PC-3 (cell line): Measurements from ENCODE around the gene CCDC197. TPM values are rescaled to one million over a fixed set of nuclear protein-coding genes. Genes with fewer than 3 reads are reported as not detected.

Source experiments
- ATAC-seq: fragments of 200-7000 bp; cut with Tn5 transposase; 2 replicates; pipeline ENCODE4 v1.9.1; 2020; ENCODE audit warnings: mild to moderate bottlenecking, moderate library complexity
- BruUV-seq: library from RNA; stranded (reverse); fragments of 400-500 nt; replicated peaks from 2 replicates; lab custom pipeline; 2021; lab: Mats Ljungman, UMichigan
- CTCF ChIA-PET: fragments of 300-600 bp; sonication (Branson Sonifier 250); formaldehyde crosslinking; loops from one replicate; lab custom pipeline; 2022; ENCODE audit warnings: antibody characterized with exemption; lab: Charles Lee
- POLR2A ChIA-PET: fragments of 300-600 bp; sonication (Branson Sonifier 250); formaldehyde crosslinking; loops from one replicate; lab custom pipeline; 2022; ENCODE audit warnings: antibody characterized with exemption; ENCODE audit not compliant: unreplicated experiment; lab: Charles Lee
- DNase-seq: peaks from one replicate; pipeline ENCODE4 v3.0.0-alpha.2; 2015
- H2AFZ ChIP-seq: fragments of 300-600 bp; sonication (generic); 2 replicates; pipeline ENCODE4 v1.6.0; 2016; ENCODE audit warnings: antibody characterized with exemption, low read length
- H3F3A ChIP-seq: fragments of 300-600 bp; sonication (generic); one replicate; pipeline ENCODE4 v1.6.0; 2017; ENCODE audit warnings: antibody characterized with exemption, low read length, control low read depth, mild to moderate bottlenecking; ENCODE audit not compliant: unreplicated experiment
- H3K27ac ChIP-seq: fragments of 300-600 bp; sonication (generic); 2 replicates; pipeline ENCODE4 v1.5.1; 2016; ENCODE audit warnings: mild to moderate bottlenecking, low read length
- H3K27me3 ChIP-seq: fragments of 300-600 bp; sonication (generic); 2 replicates; pipeline ENCODE4 v1.6.1; 2016; ENCODE audit warnings: low read length, mixed read lengths
- H3K36me3 ChIP-seq: fragments of 300-600 bp; sonication (generic); 2 replicates; pipeline ENCODE4 v1.6.1; 2016; ENCODE audit warnings: low read depth, mixed run types, low read length, mixed read lengths
- H3K4me1 ChIP-seq: fragments of 300-600 bp; sonication (generic); 2 replicates; pipeline ENCODE4 v1.5.1; 2016; ENCODE audit warnings: low read length; ENCODE audit not compliant: insufficient read depth
- H3K4me2 ChIP-seq: fragments of 300-600 bp; sonication (generic); 2 replicates; pipeline ENCODE4 v1.6.0; 2016; ENCODE audit warnings: low read length
- H3K4me3 ChIP-seq: fragments of 300-600 bp; sonication (generic); 2 replicates; pipeline ENCODE4 v1.5.1; 2016; ENCODE audit warnings: mild to moderate bottlenecking, low read length, mixed read lengths
- H3K79me2 ChIP-seq: fragments of 300-600 bp; sonication (generic); 2 replicates; pipeline ENCODE4 v1.6.1; 2017; ENCODE audit warnings: low read length, mixed read lengths
- H3K9ac ChIP-seq: fragments of 300-600 bp; sonication (generic); 2 replicates; pipeline ENCODE4 v1.6.0; 2016; ENCODE audit warnings: mild to moderate bottlenecking, low read length
- H3K9me2 ChIP-seq: fragments of 300-600 bp; sonication (generic); replicated peaks from 2 replicates; pipeline ENCODE4 v1.6.1; 2016; ENCODE audit warnings: mixed run types, low read length, mixed read lengths
- H3K9me3 ChIP-seq: fragments of 300-600 bp; sonication (generic); 2 replicates; pipeline ENCODE4 v1.6.1; 2016; ENCODE audit warnings: low read length, mixed read lengths
- H4K20me1 ChIP-seq: fragments of 300-600 bp; sonication (generic); 2 replicates; pipeline ENCODE4 v1.6.1; 2016; ENCODE audit warnings: low read length, mixed read lengths
- EZH2 ChIP-seq: fragments of 300-600 bp; sonication (generic); IDR thresholded peaks from one replicate; pipeline ENCODE4 v1.6.1; 2017; ENCODE audit warnings: antibody characterized with exemption, mild to moderate bottlenecking, low read length; ENCODE audit not compliant: unreplicated experiment
- EZH2phosphoT487 ChIP-seq: fragments of 300-600 bp; sonication (generic); IDR thresholded peaks from 2 replicates; pipeline ENCODE4 v1.6.1; 2018; ENCODE audit warnings: mild to moderate bottlenecking, antibody characterized with exemption, low read length, borderline replicate concordance
- intact Hi-C: fragments of 100-400 bp; cut with micrococcal nuclease; formaldehyde crosslinking; loops from 2 replicates; pipeline ENCODE4 v1.9.0; 2023
- total RNA-seq: library from RNA; depleted of rRNA; stranded (reverse); fragments of >200 nt; gene quantifications from 2 replicates; pipeline ENCODE4 v1.2.3, GENCODE V29; 2014
- TF ChIP-seq, protein P1 (sequence below): fragments of 300-600 bp; sonication (generic); conservative IDR thresholded peaks from 2 replicates; pipeline ENCODE4 v1.5.1; 2017; ENCODE audit warnings: antibody characterized with exemption, low read depth, mild to moderate bottlenecking, low read length

The CCDC197 gene
- total RNA-seq, 1 experiment from 2014 or later = not detected

GRCh38 chr14:93987376-93987775, 9.7 kb upstream of the CCDC197 start:
- intact Hi-C loops = no loop called here
- Histone ChIP-seq H3K27ac (no peak overlapping the region), H3F3A (no peaks in the 10 kb centered on the region), H3K4me2 (no peak overlapping the region), H3K4me3 (no peak overlapping the region), H3K4me1 (peaks cover 2% of the 10 kb centered on the region; the same call in 1 of the 2 replicates), H4K20me1 (no peaks in the 10 kb centered on the region), H3K9me3 (no peaks in the 10 kb centered on the region), H3K36me3 (no peaks in the 10 kb centered on the region), H3K9ac (no peak overlapping the region), H3K27me3 (no peaks in the 10 kb centered on the region), H3K9me2 (no peaks in the 10 kb centered on the region), H3K79me2 (no peaks in the 10 kb centered on the region), H2AFZ (no peak overlapping the region)
- ATAC-seq (no peak), DNase-seq (no peak)
- CTCF ChIA-PET = no interaction called here
- TF ChIP-seq, protein P1, sequence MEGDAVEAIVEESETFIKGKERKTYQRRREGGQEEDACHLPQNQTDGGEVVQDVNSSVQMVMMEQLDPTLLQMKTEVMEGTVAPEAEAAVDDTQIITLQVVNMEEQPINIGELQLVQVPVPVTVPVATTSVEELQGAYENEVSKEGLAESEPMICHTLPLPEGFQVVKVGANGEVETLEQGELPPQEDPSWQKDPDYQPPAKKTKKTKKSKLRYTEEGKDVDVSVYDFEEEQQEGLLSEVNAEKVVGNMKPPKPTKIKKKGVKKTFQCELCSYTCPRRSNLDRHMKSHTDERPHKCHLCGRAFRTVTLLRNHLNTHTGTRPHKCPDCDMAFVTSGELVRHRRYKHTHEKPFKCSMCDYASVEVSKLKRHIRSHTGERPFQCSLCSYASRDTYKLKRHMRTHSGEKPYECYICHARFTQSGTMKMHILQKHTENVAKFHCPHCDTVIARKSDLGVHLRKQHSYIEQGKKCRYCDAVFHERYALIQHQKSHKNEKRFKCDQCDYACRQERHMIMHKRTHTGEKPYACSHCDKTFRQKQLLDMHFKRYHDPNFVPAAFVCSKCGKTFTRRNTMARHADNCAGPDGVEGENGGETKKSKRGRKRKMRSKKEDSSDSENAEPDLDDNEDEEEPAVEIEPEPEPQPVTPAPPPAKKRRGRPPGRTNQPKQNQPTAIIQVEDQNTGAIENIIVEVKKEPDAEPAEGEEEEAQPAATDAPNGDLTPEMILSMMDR = no peak
- no peak for TF ChIP-seq EZH2phosphoT487
- no peak for TF ChIP-seq EZH2
- POLR2A ChIA-PET = no interaction called here
- BruUV-seq = no TSS peak

DNA sequence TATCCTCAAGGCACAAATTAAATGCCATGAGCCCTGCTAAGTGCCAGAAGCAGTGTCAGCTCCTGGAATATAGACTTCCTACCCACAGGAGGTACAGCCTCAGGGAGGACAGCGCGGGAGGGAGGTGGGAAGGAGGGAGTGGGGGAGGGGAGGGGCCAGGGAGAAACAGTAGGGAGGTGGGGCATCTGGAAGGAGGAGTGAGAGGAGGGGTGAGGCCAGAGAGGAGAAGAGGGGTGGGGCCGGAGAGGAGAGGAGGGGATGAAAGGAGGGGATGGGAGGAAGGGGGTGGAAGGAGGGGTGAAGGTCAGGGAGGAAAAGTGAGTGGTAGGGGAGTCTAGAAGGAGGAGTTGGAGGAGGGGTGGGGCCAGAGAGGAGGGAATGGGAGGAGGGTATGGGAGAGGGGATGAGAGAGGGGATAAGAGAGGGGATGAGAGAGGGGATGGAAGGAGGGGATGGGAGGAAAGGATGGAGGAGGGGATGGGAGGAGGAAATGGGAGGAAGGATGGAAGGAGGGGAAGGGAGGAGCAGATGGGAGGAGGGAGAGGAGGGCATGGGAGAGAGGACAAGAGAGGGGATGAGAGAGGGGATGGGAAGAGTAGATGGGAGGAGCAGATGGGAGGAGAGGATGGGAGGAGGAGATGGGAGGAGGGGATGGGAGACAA, 9.2 kb upstream of the CCDC197 start:
- TF ChIP-seq EZH2phosphoT487 (no peak), EZH2 (no peak)
- TF ChIP-seq, protein P1 = no peak
- ChIA-PET POLR2A (no interaction called here), CTCF (no interaction called here)
- H3K9ac ChIP-seq = no peak overlapping the region
- ATAC-seq (no peak), DNase-seq (no peak)
- H2AFZ ChIP-seq = no peak overlapping the region
- no peaks in the 10 kb centered on the region for H3K9me2 ChIP-seq
- H4K20me1 ChIP-seq = no peaks in the 10 kb centered on the region
- no peaks in the 10 kb centered on the region for H3K9me3 ChIP-seq
- no peak overlapping the region for H3K4me2 ChIP-seq
- no TSS peak for BruUV-seq
- H3K27ac ChIP-seq = no peak overlapping the region
- H3K4me3 ChIP-seq = no peak overlapping the region
- peaks cover 2% of the 10 kb centered on the region; the same call in 1 of the 2 replicates for H3K4me1 ChIP-seq
- intact Hi-C loops = no loop called here
- H3K27me3 ChIP-seq = no peaks in the 10 kb centered on the region
- H3F3A ChIP-seq = no peaks in the 10 kb centered on the region
- H3K36me3 ChIP-seq = no peaks in the 10 kb centered on the region
- H3K79me2 ChIP-seq = no peaks in the 10 kb centered on the region

DNA sequence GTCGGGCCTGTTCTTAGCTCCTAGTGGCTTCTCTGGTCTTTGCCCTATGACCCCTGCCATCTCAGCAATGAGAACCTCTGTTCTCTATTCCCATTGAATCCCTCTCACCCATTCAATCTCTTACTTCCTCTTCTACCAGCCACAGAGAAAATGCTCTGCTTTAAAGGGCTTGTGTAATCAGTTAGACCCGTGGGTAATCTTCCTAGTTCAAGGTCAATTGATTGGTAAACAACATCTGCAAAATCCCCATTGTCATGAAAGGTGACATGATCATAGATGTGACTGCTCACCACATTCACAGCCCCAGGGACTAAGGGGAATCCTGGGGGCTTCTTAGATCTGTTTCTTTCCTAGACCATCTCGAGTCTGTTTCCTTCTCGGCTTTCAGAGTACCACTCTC, 7.2 kb upstream of the CCDC197 start:
- intact Hi-C loops = no loop called here
- peaks cover 6% of the 10 kb centered on the region; the same call in 1 of the 2 replicates for H3K4me1 ChIP-seq
- no peaks in the 10 kb centered on the region for H3K79me2 ChIP-seq
- no peaks in the 10 kb centered on the region for H3K36me3 ChIP-seq
- no peak for DNase-seq
- no peak overlapping the region for H3K9ac ChIP-seq
- H3K4me2 ChIP-seq = no peak overlapping the region
- no peak overlapping the region for H3K27ac ChIP-seq
- CTCF ChIA-PET = no interaction called here
- H3K27me3 ChIP-seq = no peaks in the 10 kb centered on the region
- ATAC-seq = no peak
- no peak overlapping the region for H3K4me3 ChIP-seq
- BruUV-seq = no TSS peak
- H3K9me3 ChIP-seq = no peaks in the 10 kb centered on the region
- H3K9me2 ChIP-seq = no peaks in the 10 kb centered on the region
- POLR2A ChIA-PET = no interaction called here
- H2AFZ ChIP-seq = no peak overlapping the region
- TF ChIP-seq EZH2 (no peak), EZH2phosphoT487 (no peak)
- TF ChIP-seq, protein P1 = no peak
- H4K20me1 ChIP-seq = no peaks in the 10 kb centered on the region
- H3F3A ChIP-seq = no peaks in the 10 kb centered on the region
